KG1 (cell line): ENCODE results near the gene CPZ.

Experiments used
- DNase-seq: peaks from one replicate; lab custom pipeline; 2025; lab: John Stamatoyannopoulos, UW

CPZ gene

GRCh38 chr4:8639777-8640720, 47.5 kb downstream of the CPZ start:
- DNase-seq, result no peak

- no peak for DNase-seq
Observed at GRCh38 chr4:8640816-8641215, 48.3 kb downstream of the CPZ start.

- no peak for DNase-seq
Observed at GRCh38 chr4:8641256-8641655, 48.7 kb downstream of the CPZ start.

- no peak for DNase-seq
Observed at GRCh38 chr4:8641931-8642650, 49.5 kb downstream of the CPZ start.

- no peak for DNase-seq
Observed at GRCh38 chr4:8642651-8643321, 50.2 kb downstream of the CPZ start.

- no peak for DNase-seq
Observed at GRCh38 chr4:8643441-8643840, 50.9 kb downstream of the CPZ start.

GRCh38 chr4:8643986-8644385, 51.4 kb downstream of the CPZ start:
- no peak for DNase-seq

GRCh38 chr4:8644461-8644891, 51.9 kb downstream of the CPZ start:
- no peak for DNase-seq

- no peak for DNase-seq
Observed at GRCh38 chr4:8644966-8645752, 52.6 kb downstream of the CPZ start.

- DNase-seq, result no peak
Observed at GRCh38 chr4:8645753-8646124, 53.2 kb downstream of the CPZ start.

- DNase-seq, result no peak
Observed at GRCh38 chr4:8646296-8647093, 53.9 kb downstream of the CPZ start.

- no peak for DNase-seq
Observed at GRCh38 chr4:8647094-8647570, 54.6 kb downstream of the CPZ start.

GRCh38 chr4:8647626-8648025, 55.1 kb downstream of the CPZ start:
- DNase-seq, result no peak

- no peak for DNase-seq
Observed at GRCh38 chr4:8648296-8648695, 55.7 kb downstream of the CPZ start.

- no peak for DNase-seq
Observed at GRCh38 chr4:8648816-8649630, 56.5 kb downstream of the CPZ start.

- DNase-seq, result no peak
Observed at GRCh38 chr4:8649631-8650361, 57.2 kb downstream of the CPZ start.

GRCh38 chr4:8651661-8652180, 59.2 kb downstream of the CPZ start:
- DNase-seq, result no peak

- no peak for DNase-seq
Observed at GRCh38 chr4:8652181-8653078, 59.9 kb downstream of the CPZ start.
